CD4-positive, alpha-beta T cell (primary cell): ENCODE data around the gene TRIM47. TPM values are rescaled to one million over a fixed set of nuclear protein-coding genes. Genes with fewer than 3 reads are reported as not detected.

Experiments used
- ATAC-seq: fragments of 200-7000 bp; cut with Tn5 transposase; one replicate; pipeline ENCODE4 v1.10.0; 2022; ENCODE audit warnings: mild to moderate bottlenecking; ENCODE audit not compliant: poor library complexity
- CTCF ChIA-PET: fragments of 350-600 bp; sonication (Branson Sonifier 250); formaldehyde crosslinking; loops from one replicate; lab custom pipeline; 2021; ENCODE audit warnings: antibody characterized with exemption, inconsistent platforms; lab: Charles Lee
- POLR2A ChIA-PET: fragments of 350-600 bp; sonication (Branson Sonifier 250); formaldehyde crosslinking; loops from one replicate; lab custom pipeline; 2021; ENCODE audit warnings: antibody characterized with exemption, inconsistent platforms; lab: Charles Lee
- DNase-seq, 14 experiments: peaks; one replicate each; pipeline ENCODE4 v3.0.0-alpha.2; 2013 to 2020; ENCODE audit warnings: mixed read lengths in 2 of 14
- H3K27ac ChIP-seq, 2 donors: one replicate each; pipeline versions ENCODE4 v1.5.1 to v1.7.0; 2013; ENCODE audit warnings: low read length in 2 of 2, low read depth in 1 of 2, mild to moderate bottlenecking in 1 of 2
- H3K27me3 ChIP-seq, 2 experiments: 1 replicate in 1 of 2; 2 replicates in 1 of 2; pipeline versions ENCODE4 v1.6.1 to v1.7.0; 2013; ENCODE audit warnings: low read length in 2 of 2, control low read depth in 1 of 2, mild to moderate bottlenecking in 1 of 2, moderate library complexity in 1 of 2; ENCODE audit not compliant: insufficient read depth in 2 of 2, control insufficient read depth in 1 of 2
- H3K36me3 ChIP-seq: one replicate; pipeline ENCODE4 v1.6.1; 2013; ENCODE audit warnings: low read length, control low read depth; ENCODE audit not compliant: insufficient read depth
- H3K4me1 ChIP-seq: one replicate; pipeline ENCODE4 v1.6.1; 2013; ENCODE audit warnings: low read length, control low read depth; ENCODE audit not compliant: insufficient read depth
- H3K4me3 ChIP-seq: one replicate; pipeline ENCODE4 v1.5.1; 2013; ENCODE audit warnings: mild to moderate bottlenecking, low read length, moderate library complexity
- H3K9me3 ChIP-seq, 2 experiments: 1 replicate in 1 of 2; 2 replicates in 1 of 2; pipeline versions ENCODE4 v1.6.1 to v1.7.0; 2013; ENCODE audit warnings: low read length in 2 of 2, mild to moderate bottlenecking in 2 of 2, control low read depth in 1 of 2, moderate library complexity in 1 of 2; ENCODE audit not compliant: control insufficient read depth in 1 of 2, insufficient read depth in 1 of 2
- H3K27ac Mint-ChIP-seq: one replicate; pipeline ENCODE4 v1.8.0; 2020; ENCODE audit warnings: mixed read lengths
- H3K27me3 Mint-ChIP-seq: one replicate; pipeline ENCODE4 v1.8.0; 2021; ENCODE audit warnings: mixed read lengths
- H3K36me3 Mint-ChIP-seq: one replicate; pipeline ENCODE4 v1.8.0; 2021; ENCODE audit warnings: low read depth, mixed read lengths
- H3K4me1 Mint-ChIP-seq: one replicate; pipeline ENCODE4 v1.8.0; 2021; ENCODE audit warnings: low read depth, mixed read lengths
- H3K4me3 Mint-ChIP-seq: one replicate; pipeline ENCODE4 v1.8.0; 2020; ENCODE audit warnings: mild to moderate bottlenecking, mixed read lengths
- H3K9me3 Mint-ChIP-seq: one replicate; pipeline ENCODE4 v1.8.0; 2020; ENCODE audit warnings: mixed read lengths
- intact Hi-C, 2 experiments: fragments of 100-400 bp; cut with DNase I in 1 of 2; cut with micrococcal nuclease in 1 of 2; formaldehyde crosslinking; loops; one replicate each; pipeline versions ENCODE4 v1.15.1 to v1.9.0; 2023 to 2025; cut with DNase I, micrococcal nuclease
- total RNA-seq, 174 experiments: library from RNA in 2 of 174; stranded (reverse) in 2 of 174; gene quantifications; one replicate each; pipeline ENCODE4 v1.2.3 and lab custom pipeline; 2021 to 2026
- TF ChIP-seq, protein P1 (sequence below): fragments of 200-600 bp; IDR thresholded peaks from one replicate; pipeline ENCODE4 v1.8.0; 2022; ENCODE audit warnings: antibody characterized with exemption, mild to moderate bottlenecking

Gene TRIM47
- total RNA-seq, 2 experiments from 2014 or later: 2.3 to 2.8 TPM

DNA sequence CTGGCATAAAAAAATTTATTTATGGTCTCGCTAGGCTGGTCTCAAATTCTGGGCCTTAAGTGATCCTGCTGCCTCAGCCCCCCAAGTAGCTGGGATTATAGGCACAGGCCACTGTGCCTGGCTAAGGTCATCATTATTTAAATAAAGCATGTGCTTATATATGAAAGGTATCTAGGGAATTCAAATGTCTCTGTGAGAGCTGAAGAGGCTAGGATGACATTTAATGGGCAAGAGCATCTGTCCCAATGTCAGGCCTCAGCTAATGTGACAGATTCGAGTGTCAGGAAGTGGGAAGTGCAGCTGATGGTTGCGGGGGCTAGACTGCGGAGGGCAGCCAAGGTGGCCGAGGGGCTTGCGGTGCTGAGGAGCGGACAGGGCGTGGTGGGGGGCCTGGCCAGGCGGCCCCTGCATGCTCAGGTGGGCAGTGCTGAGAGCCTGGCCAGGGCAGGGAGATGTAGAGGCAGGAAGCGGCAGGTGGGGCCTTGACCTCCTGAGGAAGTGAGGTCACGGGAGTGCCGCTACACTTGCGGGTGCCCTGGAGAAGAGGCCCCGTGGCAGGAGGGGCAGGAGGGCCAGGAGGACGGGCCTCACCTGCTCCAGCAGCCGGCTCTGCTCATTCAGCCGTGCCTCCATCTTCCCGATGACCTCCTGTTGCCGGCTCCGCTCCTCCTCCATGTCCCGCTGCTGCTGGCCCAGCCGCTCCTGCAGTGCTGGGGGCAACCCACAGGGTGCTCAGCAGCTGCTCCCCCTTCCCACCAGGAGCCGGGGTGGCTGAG is 38.9 kb upstream of the TRIM47 start:
- POLR2A ChIA-PET: no interaction called here
- H3K27me3 Mint-ChIP-seq: no peaks in the 10 kb centered on the region
- CTCF ChIA-PET: interaction anchor here (0.5 kb wide), 1 partner anchor 79 kb away, joined by 3 read pairs; no protein-coding TSS in a partner anchor
- no peaks in the 10 kb centered on the region for H3K9me3 Mint-ChIP-seq
- H3K9me3 ChIP-seq: no peaks in the 10 kb centered on the region
- no peak for DNase-seq
- peaks cover 4% of the 10 kb centered on the region for H3K36me3 Mint-ChIP-seq
- H3K27ac ChIP-seq: no peak overlapping the region
- no peaks in the 10 kb centered on the region for H3K36me3 ChIP-seq
- H3K4me1 ChIP-seq: peaks cover 6% of the 10 kb centered on the region
- H3K4me3 Mint-ChIP-seq: no peak overlapping the region
- intact Hi-C loops: loop anchor here in 1 of 2 experiments (5.0 kb wide), 1 partner anchor 375 kb away; no protein-coding TSS in a partner anchor
- ATAC-seq: no peak
- TF ChIP-seq, protein P1, sequence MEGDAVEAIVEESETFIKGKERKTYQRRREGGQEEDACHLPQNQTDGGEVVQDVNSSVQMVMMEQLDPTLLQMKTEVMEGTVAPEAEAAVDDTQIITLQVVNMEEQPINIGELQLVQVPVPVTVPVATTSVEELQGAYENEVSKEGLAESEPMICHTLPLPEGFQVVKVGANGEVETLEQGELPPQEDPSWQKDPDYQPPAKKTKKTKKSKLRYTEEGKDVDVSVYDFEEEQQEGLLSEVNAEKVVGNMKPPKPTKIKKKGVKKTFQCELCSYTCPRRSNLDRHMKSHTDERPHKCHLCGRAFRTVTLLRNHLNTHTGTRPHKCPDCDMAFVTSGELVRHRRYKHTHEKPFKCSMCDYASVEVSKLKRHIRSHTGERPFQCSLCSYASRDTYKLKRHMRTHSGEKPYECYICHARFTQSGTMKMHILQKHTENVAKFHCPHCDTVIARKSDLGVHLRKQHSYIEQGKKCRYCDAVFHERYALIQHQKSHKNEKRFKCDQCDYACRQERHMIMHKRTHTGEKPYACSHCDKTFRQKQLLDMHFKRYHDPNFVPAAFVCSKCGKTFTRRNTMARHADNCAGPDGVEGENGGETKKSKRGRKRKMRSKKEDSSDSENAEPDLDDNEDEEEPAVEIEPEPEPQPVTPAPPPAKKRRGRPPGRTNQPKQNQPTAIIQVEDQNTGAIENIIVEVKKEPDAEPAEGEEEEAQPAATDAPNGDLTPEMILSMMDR: no peak
- H3K27ac Mint-ChIP-seq: no peak overlapping the region
- H3K4me3 ChIP-seq: no peak overlapping the region
- H3K4me1 Mint-ChIP-seq: peaks cover 5% of the 10 kb centered on the region
- no peaks in the 10 kb centered on the region for H3K27me3 ChIP-seq

DNA sequence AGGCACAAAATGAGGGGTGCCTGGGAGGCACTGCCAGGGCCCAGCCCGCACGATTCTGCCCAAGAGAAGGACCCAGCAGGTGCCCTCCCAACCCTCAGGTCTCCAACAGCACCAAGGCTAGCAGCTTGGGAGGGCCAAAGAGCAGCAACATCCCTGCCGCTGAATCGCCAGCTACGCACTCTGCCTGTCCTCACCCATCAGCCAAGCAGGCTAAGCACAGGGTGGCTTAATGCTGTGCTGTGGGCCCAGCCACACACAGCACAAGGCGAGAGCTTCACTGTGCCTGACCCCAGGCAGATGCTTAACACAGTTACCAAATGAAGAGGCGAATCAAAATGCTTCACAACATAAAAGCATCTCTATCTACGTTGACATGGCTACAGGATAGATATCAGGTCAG is 36.9 kb upstream of the TRIM47 start:
- ATAC-seq (no peak), DNase-seq (no peak)
- H3K27ac ChIP-seq: no peak overlapping the region
- H3K4me3 Mint-ChIP-seq: no peak overlapping the region
- H3K9me3 ChIP-seq: no peaks in the 10 kb centered on the region
- H3K36me3 ChIP-seq: no peaks in the 10 kb centered on the region
- peaks cover 6% of the 10 kb centered on the region for H3K4me1 ChIP-seq
- no peak overlapping the region for H3K27ac Mint-ChIP-seq
- no peaks in the 10 kb centered on the region for H3K27me3 ChIP-seq
- peaks cover 4% of the 10 kb centered on the region for H3K36me3 Mint-ChIP-seq
- POLR2A ChIA-PET: no interaction called here
- TF ChIP-seq, protein P1: no peak
- H3K4me1 Mint-ChIP-seq: peaks cover 5% of the 10 kb centered on the region
- CTCF ChIA-PET: interaction anchor here (0.6 kb wide), 1 partner anchor 573 kb away, joined by 3 read pairs; no protein-coding TSS in a partner anchor
- no peaks in the 10 kb centered on the region for H3K27me3 Mint-ChIP-seq
- H3K4me3 ChIP-seq: no peak overlapping the region
- H3K9me3 Mint-ChIP-seq: no peaks in the 10 kb centered on the region
- intact Hi-C loops: loop anchor here in 1 of 2 experiments (5.0 kb wide), 1 partner anchor 377 kb away; no protein-coding TSS in a partner anchor

DNA sequence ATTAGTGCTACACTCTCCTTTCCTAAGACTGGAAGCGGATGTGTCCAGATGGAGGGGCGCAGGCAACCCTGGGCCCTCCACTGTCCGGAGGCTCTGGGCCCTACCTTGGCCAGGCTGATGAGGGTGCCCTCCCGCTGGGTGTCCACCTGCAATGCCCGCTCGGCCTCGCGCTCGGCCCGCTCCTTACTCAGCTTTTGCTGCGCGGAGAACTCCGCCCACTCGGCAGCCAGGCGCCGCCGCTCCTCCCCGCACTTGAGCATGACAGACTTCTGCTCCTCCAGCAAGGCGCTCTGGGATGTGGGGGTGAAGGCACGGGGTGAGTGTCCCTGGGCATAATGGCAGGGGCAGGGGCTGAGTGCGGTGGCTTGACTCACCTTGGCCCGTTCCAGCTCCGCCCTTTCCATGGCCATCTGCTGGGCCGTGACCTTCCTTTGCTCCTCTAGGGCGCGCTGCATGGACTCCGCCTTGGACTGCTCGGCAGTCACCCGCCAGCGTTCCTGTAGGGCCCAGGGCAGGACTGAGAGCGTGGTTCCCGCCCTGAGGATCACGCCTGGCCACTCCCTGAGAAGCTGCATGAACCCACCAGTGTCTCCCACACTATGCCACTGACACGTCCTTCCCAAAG is 36.4 kb upstream of the TRIM47 start:
- Mint-ChIP-seq H3K36me3 (peaks cover 4% of the 10 kb centered on the region), H3K4me1 (peaks cover 5% of the 10 kb centered on the region), H3K4me3 (no peak overlapping the region), H3K27me3 (no peaks in the 10 kb centered on the region), H3K9me3 (no peaks in the 10 kb centered on the region), H3K27ac (no peak overlapping the region)
- Histone ChIP-seq H3K4me1 (peaks cover 9% of the 10 kb centered on the region), H3K27ac (no peak overlapping the region), H3K36me3 (no peaks in the 10 kb centered on the region), H3K27me3 (no peaks in the 10 kb centered on the region), H3K4me3 (no peak overlapping the region), H3K9me3 (no peaks in the 10 kb centered on the region)
- POLR2A ChIA-PET: no interaction called here
- CTCF ChIA-PET: no interaction called here
- ATAC-seq (no peak), DNase-seq (no peak)
- TF ChIP-seq, protein P1: no peak
- intact Hi-C loops: loop anchor here in 1 of 2 experiments (5.0 kb wide), 1 partner anchor 378 kb away; no protein-coding TSS in a partner anchor
